ENCODE results near the gene METTL17. TPM values are rescaled to one million over a fixed set of nuclear protein-coding genes. Genes with fewer than 3 reads are reported as not detected.

Gene METTL17
- total RNA-seq, 1 experiment from 2014 or later = 98.1 TPM

- CTCF ChIA-PET = interaction anchor here (0.6 to 3.0 kb wide), 9 partner anchors 10 to 80 kb away, joined by 3 to 57 read pairs (median 4); no protein-coding TSS in a partner anchor
- TF ChIP-seq USF1 (CRISPR knock-in tag; IDR thresholded peaks at IDR 0.05) = 0 out of 2 replicates have a peak, but pooled peaks have one; percentile 2
- no peak for TF ChIP-seq HMGA2 (CRISPR knock-in tag; IDR thresholded peaks at IDR 0.05)
- TF ChIP-seq, protein P1, sequence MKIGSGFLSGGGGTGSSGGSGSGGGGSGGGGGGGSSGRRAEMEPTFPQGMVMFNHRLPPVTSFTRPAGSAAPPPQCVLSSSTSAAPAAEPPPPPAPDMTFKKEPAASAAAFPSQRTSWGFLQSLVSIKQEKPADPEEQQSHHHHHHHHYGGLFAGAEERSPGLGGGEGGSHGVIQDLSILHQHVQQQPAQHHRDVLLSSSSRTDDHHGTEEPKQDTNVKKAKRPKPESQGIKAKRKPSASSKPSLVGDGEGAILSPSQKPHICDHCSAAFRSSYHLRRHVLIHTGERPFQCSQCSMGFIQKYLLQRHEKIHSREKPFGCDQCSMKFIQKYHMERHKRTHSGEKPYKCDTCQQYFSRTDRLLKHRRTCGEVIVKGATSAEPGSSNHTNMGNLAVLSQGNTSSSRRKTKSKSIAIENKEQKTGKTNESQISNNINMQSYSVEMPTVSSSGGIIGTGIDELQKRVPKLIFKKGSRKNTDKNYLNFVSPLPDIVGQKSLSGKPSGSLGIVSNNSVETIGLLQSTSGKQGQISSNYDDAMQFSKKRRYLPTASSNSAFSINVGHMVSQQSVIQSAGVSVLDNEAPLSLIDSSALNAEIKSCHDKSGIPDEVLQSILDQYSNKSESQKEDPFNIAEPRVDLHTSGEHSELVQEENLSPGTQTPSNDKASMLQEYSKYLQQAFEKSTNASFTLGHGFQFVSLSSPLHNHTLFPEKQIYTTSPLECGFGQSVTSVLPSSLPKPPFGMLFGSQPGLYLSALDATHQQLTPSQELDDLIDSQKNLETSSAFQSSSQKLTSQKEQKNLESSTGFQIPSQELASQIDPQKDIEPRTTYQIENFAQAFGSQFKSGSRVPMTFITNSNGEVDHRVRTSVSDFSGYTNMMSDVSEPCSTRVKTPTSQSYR (CRISPR knock-in tag; IDR thresholded peaks at IDR 0.05) = 0 out of 2 replicates have a peak, but pooled peaks have one; percentile 49
- POLR2A ChIA-PET = interaction anchor here (0.6 to 2.3 kb wide), 5 partner anchors 8 to 74 kb away, joined by 3 to 7 read pairs (median 4); partner anchors contain the start of gene ZNF219
- peak within 1 kb of the TSS; percentile 99 for H3K27ac Mint-ChIP-seq
- DNase-seq (ENCODE audit: low spot score) (peak; percentile 92), ATAC-seq (peak; percentile 74)
- no peaks in the 10 kb centered on the region for H3K9me3 Mint-ChIP-seq
- peaks cover 39% of the 10 kb centered on the region for H3K4me1 Mint-ChIP-seq
- H3K36me3 Mint-ChIP-seq = peaks cover 3% of the 10 kb centered on the region; the same call in 1 of the 2 replicates
- H3K27me3 Mint-ChIP-seq (ENCODE audit: low read depth) = peaks cover 35% of the 10 kb centered on the region
- peak within 1 kb of the TSS; percentile 93 for H3K4me3 Mint-ChIP-seq
These were observed 35.0 kb downstream of the METTL17 start, which contains the start of gene NDRG2 for GRCh38 chr14:21024585-21025370. Gene NDRG2, minus strand, starts transcription at chr14:21025061. Its CDS starts 1,746 bp downstream, at chr14:21023315.

- POLR2A ChIA-PET = interaction anchor here (0.6 to 2.3 kb wide), 7 partner anchors 11 to 55 kb away, joined by 3 to 12 read pairs (median 7); partner anchors contain the start of gene ARHGEF40
- peaks cover 39% of the 10 kb centered on the region for H3K4me1 Mint-ChIP-seq
- CTCF ChIA-PET = interaction anchor here (1.0 to 12.2 kb wide), 16 partner anchors 11 to 168 kb away, joined by 3 to 104 read pairs (median 6); partner anchors contain the start of gene ARHGEF40
- H3K27me3 Mint-ChIP-seq (ENCODE audit: low read depth) = peaks cover 40% of the 10 kb centered on the region
- H3K4me3 Mint-ChIP-seq = peak overlapping the region; percentile 93
- peak; percentile 81 for DNase-seq (ENCODE audit: low spot score)
- ATAC-seq = peak; percentile 62
- H3K9me3 Mint-ChIP-seq = no peaks in the 10 kb centered on the region
- H3K36me3 Mint-ChIP-seq = peaks cover 3% of the 10 kb centered on the region; the same call in 1 of the 2 replicates
- H3K27ac Mint-ChIP-seq = peak overlapping the region; percentile 99
- peak; percentile 26; the same call in 1 of the 2 replicates for TF ChIP-seq ZNF423 (CRISPR knock-in tag; IDR thresholded peaks at IDR 0.05)
- TF ChIP-seq, protein P1 (CRISPR knock-in tag; IDR thresholded peaks at IDR 0.05) = no peak
- TF ChIP-seq FOXP4 (CRISPR knock-in tag; IDR thresholded peaks at IDR 0.05) = peak; percentile 53
- TF ChIP-seq FOXP1 (CRISPR knock-in tag; IDR thresholded peaks at IDR 0.05; ENCODE audit: borderline replicate concordance) = no peak
- TF ChIP-seq ETV6 (CRISPR knock-in tag; IDR thresholded peaks at IDR 0.05) = peak; percentile 67; the same call in 1 of the 2 replicates
- TF ChIP-seq, protein P2, sequence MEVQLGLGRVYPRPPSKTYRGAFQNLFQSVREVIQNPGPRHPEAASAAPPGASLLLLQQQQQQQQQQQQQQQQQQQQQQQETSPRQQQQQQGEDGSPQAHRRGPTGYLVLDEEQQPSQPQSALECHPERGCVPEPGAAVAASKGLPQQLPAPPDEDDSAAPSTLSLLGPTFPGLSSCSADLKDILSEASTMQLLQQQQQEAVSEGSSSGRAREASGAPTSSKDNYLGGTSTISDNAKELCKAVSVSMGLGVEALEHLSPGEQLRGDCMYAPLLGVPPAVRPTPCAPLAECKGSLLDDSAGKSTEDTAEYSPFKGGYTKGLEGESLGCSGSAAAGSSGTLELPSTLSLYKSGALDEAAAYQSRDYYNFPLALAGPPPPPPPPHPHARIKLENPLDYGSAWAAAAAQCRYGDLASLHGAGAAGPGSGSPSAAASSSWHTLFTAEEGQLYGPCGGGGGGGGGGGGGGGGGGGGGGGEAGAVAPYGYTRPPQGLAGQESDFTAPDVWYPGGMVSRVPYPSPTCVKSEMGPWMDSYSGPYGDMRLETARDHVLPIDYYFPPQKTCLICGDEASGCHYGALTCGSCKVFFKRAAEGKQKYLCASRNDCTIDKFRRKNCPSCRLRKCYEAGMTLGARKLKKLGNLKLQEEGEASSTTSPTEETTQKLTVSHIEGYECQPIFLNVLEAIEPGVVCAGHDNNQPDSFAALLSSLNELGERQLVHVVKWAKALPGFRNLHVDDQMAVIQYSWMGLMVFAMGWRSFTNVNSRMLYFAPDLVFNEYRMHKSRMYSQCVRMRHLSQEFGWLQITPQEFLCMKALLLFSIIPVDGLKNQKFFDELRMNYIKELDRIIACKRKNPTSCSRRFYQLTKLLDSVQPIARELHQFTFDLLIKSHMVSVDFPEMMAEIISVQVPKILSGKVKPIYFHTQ (CRISPR knock-in tag; IDR thresholded peaks at IDR 0.05) = no peak
- peak; percentile 38; the same call in 1 of the 2 replicates for TF ChIP-seq USF1 (CRISPR knock-in tag; IDR thresholded peaks at IDR 0.05)
- TF ChIP-seq IRF1 (CRISPR knock-in tag; IDR thresholded peaks at IDR 0.05) = peak; percentile 72
- TF ChIP-seq, protein P3, sequence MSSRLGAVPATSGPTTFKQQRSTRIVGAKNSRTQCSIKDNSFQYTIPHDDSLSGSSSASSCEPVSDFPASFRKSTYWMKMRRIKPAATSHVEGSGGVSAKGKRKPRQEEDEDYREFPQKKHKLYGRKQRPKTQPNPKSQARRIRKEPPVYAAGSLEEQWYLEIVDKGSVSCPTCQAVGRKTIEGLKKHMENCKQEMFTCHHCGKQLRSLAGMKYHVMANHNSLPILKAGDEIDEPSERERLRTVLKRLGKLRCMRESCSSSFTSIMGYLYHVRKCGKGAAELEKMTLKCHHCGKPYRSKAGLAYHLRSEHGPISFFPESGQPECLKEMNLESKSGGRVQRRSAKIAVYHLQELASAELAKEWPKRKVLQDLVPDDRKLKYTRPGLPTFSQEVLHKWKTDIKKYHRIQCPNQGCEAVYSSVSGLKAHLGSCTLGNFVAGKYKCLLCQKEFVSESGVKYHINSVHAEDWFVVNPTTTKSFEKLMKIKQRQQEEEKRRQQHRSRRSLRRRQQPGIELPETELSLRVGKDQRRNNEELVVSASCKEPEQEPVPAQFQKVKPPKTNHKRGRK (CRISPR knock-in tag; IDR thresholded peaks at IDR 0.05; ENCODE audit: borderline replicate concordance) = no peak
- no peak for TF ChIP-seq ZMAT4 (CRISPR knock-in tag; IDR thresholded peaks at IDR 0.05)
- TF ChIP-seq, protein P4, sequence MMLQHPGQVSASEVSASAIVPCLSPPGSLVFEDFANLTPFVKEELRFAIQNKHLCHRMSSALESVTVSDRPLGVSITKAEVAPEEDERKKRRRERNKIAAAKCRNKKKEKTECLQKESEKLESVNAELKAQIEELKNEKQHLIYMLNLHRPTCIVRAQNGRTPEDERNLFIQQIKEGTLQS (CRISPR knock-in tag; conservative IDR thresholded peaks at IDR 0.05) = no peak
These were observed 35.8 kb downstream of the METTL17 start for GRCh38 chr14:21025371-21026273.

Measured in WTC11 (cell line).